SU-DHL-6 (cell line): ENCODE measurements around the gene GCNT1.

Source experiments
- H2AFZ ChIP-seq: fragments of 200-600 bp; sonication (generic); 2 replicates; pipeline ENCODE4 v1.6.1; 2014; ENCODE audit warnings: low read depth, mild to moderate bottlenecking, moderate library complexity, mixed read lengths, antibody characterized with exemption, low read length; ENCODE audit not compliant: severe bottlenecking
- H3F3A ChIP-seq: fragments of 200-600 bp; shearing (Covaris generic); 2 replicates; pipeline ENCODE4 v1.6.0; 2016; ENCODE audit warnings: antibody characterized with exemption, mild to moderate bottlenecking; ENCODE audit not compliant: insufficient read depth
- H3K27ac ChIP-seq: fragments of 200-600 bp; sonication (generic); 2 replicates; pipeline ENCODE4 v1.5.1; 2016; ENCODE audit warnings: low read depth, mild to moderate bottlenecking, low read length, moderate library complexity, mixed read lengths
- H3K27me3 ChIP-seq: fragments of 200-600 bp; sonication (generic), shearing (Covaris generic); 2 replicates; pipeline ENCODE4 v1.6.0; 2014; ENCODE audit warnings: mild to moderate bottlenecking, low read length
- H3K36me3 ChIP-seq: fragments of 200-600 bp; sonication (generic); 2 replicates; pipeline ENCODE4 v1.6.1; 2014; ENCODE audit warnings: mild to moderate bottlenecking, low read length, mixed read lengths
- H3K4me2 ChIP-seq: fragments of 300-600, 200-600 bp; shearing (Covaris generic), sonication (generic); 2 replicates; pipeline ENCODE4 v1.6.0; 2014; ENCODE audit warnings: low read length, low read depth, mild to moderate bottlenecking; ENCODE audit not compliant: poor library complexity, severe bottlenecking
- H3K4me3 ChIP-seq: fragments of 200-600 bp; sonication (generic); 2 replicates; pipeline ENCODE4 v1.5.1; 2014; ENCODE audit warnings: antibody characterized with exemption, low read length, mild to moderate bottlenecking, mixed read lengths; ENCODE audit not compliant: insufficient read depth, poor library complexity, severe bottlenecking
- H3K79me2 ChIP-seq: fragments of 200-600 bp; sonication (generic); 2 replicates; pipeline ENCODE4 v1.6.1; 2014; ENCODE audit warnings: mild to moderate bottlenecking, low read length, moderate library complexity; ENCODE audit not compliant: insufficient read depth
- H3K9ac ChIP-seq: fragments of 200-600 bp; sonication (generic); 2 replicates; pipeline ENCODE4 v1.7.0; 2014; ENCODE audit warnings: mild to moderate bottlenecking, low read length
- H3K9me2 ChIP-seq: fragments of 200-600 bp; sonication (generic); replicated peaks from 2 replicates; pipeline ENCODE4 v1.6.1; 2014; ENCODE audit warnings: low read length; ENCODE audit not compliant: insufficient read depth
- H3K9me3 ChIP-seq: fragments of 200-600 bp; sonication (generic); 2 replicates; pipeline ENCODE4 v1.6.1; 2014; ENCODE audit warnings: low read length, mixed read lengths; ENCODE audit not compliant: insufficient read depth
- H4K20me1 ChIP-seq: fragments of 200-600 bp; sonication (generic); 2 replicates; pipeline ENCODE4 v1.6.1; 2014; ENCODE audit warnings: low read depth, mild to moderate bottlenecking, antibody characterized with exemption, low read length, moderate library complexity, mixed read lengths
- CTCF ChIP-seq: fragments of 200-600 bp; sonication (generic); IDR thresholded peaks from one replicate; pipeline ENCODE4 v1.5.1; 2017; ENCODE audit warnings: antibody characterized with exemption, mild to moderate bottlenecking, low read length, moderate library complexity; ENCODE audit not compliant: insufficient read depth, poor library complexity, severe bottlenecking
- EZH2phosphoT487 ChIP-seq: fragments of 200-600 bp; sonication (generic), shearing (Covaris generic); conservative IDR thresholded peaks from 2 replicates; pipeline ENCODE4 v1.6.1; 2018; ENCODE audit warnings: mild to moderate bottlenecking, antibody characterized with exemption, low read length, moderate library complexity, mixed read lengths

Gene GCNT1

GRCh38 chr9:76459694-76460635, 983 bp downstream of the GCNT1 start:
- Histone ChIP-seq H3K9me2 (no peaks in the 10 kb centered on the region), H3K27me3 (no peaks in the 10 kb centered on the region), H3K9ac (peak overlapping the region; percentile 83), H2AFZ (peak overlapping the region; percentile 36), H3K4me2 (peak overlapping the region; percentile 88), H3K27ac (peak overlapping the region; percentile 95), H3K9me3 (no peaks in the 10 kb centered on the region), H3K36me3 (no peaks in the 10 kb centered on the region), H4K20me1 (no peaks in the 10 kb centered on the region), H3F3A (peaks cover 45% of the 10 kb centered on the region), H3K79me2 (peaks cover 37% of the 10 kb centered on the region), H3K4me3 (peak overlapping the region; percentile 90)
- no peak for TF ChIP-seq EZH2phosphoT487
- TF ChIP-seq CTCF: peak; percentile 19

GRCh38 chr9:76462126-76462525, 3.1 kb downstream of the GCNT1 start:
- Histone ChIP-seq H3K9me2 (no peaks in the 10 kb centered on the region), H3K9me3 (no peaks in the 10 kb centered on the region), H3K36me3 (no peaks in the 10 kb centered on the region), H3K4me3 (peak overlapping the region; percentile 27), H3K27me3 (no peaks in the 10 kb centered on the region), H3K27ac (peak overlapping the region; percentile 95), H3K9ac (peak overlapping the region; percentile 83), H3K79me2 (peaks cover 53% of the 10 kb centered on the region), H3F3A (peaks cover 57% of the 10 kb centered on the region), H2AFZ (no peak overlapping the region), H3K4me2 (peak overlapping the region; percentile 88), H4K20me1 (no peaks in the 10 kb centered on the region)
- no peak for TF ChIP-seq EZH2phosphoT487

DNA sequence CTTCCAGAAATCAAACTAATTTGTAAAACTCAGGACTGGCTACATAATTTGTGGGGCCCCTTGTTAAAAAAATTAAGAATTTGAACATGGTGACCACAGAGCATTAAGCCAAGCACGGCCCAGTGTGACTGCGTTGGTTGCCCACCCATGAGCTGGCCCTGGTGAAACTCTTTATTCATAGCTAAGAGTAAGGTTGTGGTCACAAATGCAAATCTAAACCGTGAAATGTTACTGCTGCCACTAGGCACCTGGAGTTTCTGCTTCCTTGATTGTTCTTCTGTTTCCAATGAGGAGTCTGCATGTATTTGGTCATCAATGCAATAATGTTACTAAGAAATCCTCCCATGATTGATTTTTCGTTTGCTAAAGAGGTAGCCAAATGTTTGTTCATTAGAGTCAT, 4.2 kb downstream of the GCNT1 start:
- peak overlapping the region; percentile 88 for H3K4me2 ChIP-seq
- H2AFZ ChIP-seq: no peak overlapping the region
- no peaks in the 10 kb centered on the region for H3K27me3 ChIP-seq
- peak overlapping the region; percentile 95 for H3K27ac ChIP-seq
- H3F3A ChIP-seq: peaks cover 57% of the 10 kb centered on the region
- no peaks in the 10 kb centered on the region for H3K9me3 ChIP-seq
- H3K9me2 ChIP-seq: no peaks in the 10 kb centered on the region
- TF ChIP-seq CTCF: no peak
- TF ChIP-seq EZH2phosphoT487: no peak
- peaks cover 63% of the 10 kb centered on the region for H3K79me2 ChIP-seq
- H3K36me3 ChIP-seq: no peaks in the 10 kb centered on the region
- H4K20me1 ChIP-seq: no peaks in the 10 kb centered on the region
- peak overlapping the region; percentile 27 for H3K4me3 ChIP-seq
- H3K9ac ChIP-seq: peak overlapping the region; percentile 83

- Histone ChIP-seq H3K4me3 (no peak overlapping the region), H3K79me2 (peaks cover 67% of the 10 kb centered on the region), H3K9me3 (no peaks in the 10 kb centered on the region), H3F3A (peaks cover 57% of the 10 kb centered on the region), H2AFZ (no peak overlapping the region), H4K20me1 (no peaks in the 10 kb centered on the region), H3K36me3 (no peaks in the 10 kb centered on the region), H3K4me2 (peak overlapping the region; percentile 88), H3K9ac (peak overlapping the region; percentile 10), H3K27ac (peak overlapping the region; percentile 95), H3K9me2 (no peaks in the 10 kb centered on the region), H3K27me3 (no peaks in the 10 kb centered on the region)
- TF ChIP-seq EZH2phosphoT487 (no peak), CTCF (no peak)
These were observed 5.7 kb downstream of the GCNT1 start for GRCh38 chr9:76464706-76465105.
